Coronary artery (tissue), 2 donors: Measurements from ENCODE around the gene TTC28.

Experiments
- DNase-seq: peaks from one replicate; pipeline ENCODE4 v3.0.0-alpha.2; 2017; ENCODE audit warnings: low spot score
- H3K27ac ChIP-seq, 2 donors: fragments of 200-600 bp; sonication (generic); one replicate each; pipeline ENCODE4 v1.5.1; 2016 to 2019
- H3K4me3 ChIP-seq: fragments of 200-600 bp; sonication (generic); 2 replicates; pipeline ENCODE4 v1.5.1; 2016; ENCODE audit warnings: mild to moderate bottlenecking, moderate library complexity
- CTCF ChIP-seq: fragments of 200-600 bp; sonication (generic); IDR thresholded peaks from one replicate; pipeline ENCODE4 v1.5.1; 2019; ENCODE audit warnings: antibody characterized with exemption

Gene TTC28

GRCh38 chr22:27984001-27984695 is 695.5 kb downstream of the TTC28 start:
- peak; percentile 49 for DNase-seq
- TF ChIP-seq CTCF, result no peak
- Histone ChIP-seq H3K27ac (no peak overlapping the region), H3K4me3 (no peak overlapping the region)

GRCh38 chr22:27983361-27983791 is 696.3 kb downstream of the TTC28 start:
- H3K4me3 ChIP-seq, result no peak overlapping the region
- H3K27ac ChIP-seq, result no peak overlapping the region
- no peak for TF ChIP-seq CTCF
- DNase-seq, result peak; percentile 63

- no peak overlapping the region for H3K27ac ChIP-seq
- peak; percentile 68 for DNase-seq
- TF ChIP-seq CTCF, result no peak
- H3K4me3 ChIP-seq, result no peak overlapping the region
Observed at GRCh38 chr22:27982630-27983180, 696.9 kb downstream of the TTC28 start.

- no peak for TF ChIP-seq CTCF
Observed at GRCh38 chr22:27982106-27982505, 697.5 kb downstream of the TTC28 start.

GRCh38 chr22:27980424-27981148 is 699.1 kb downstream of the TTC28 start:
- H3K4me3 ChIP-seq, result no peak overlapping the region
- no peak overlapping the region for H3K27ac ChIP-seq
- peak; percentile 29 for DNase-seq
- TF ChIP-seq CTCF, result no peak

More at GRCh38 chr22:27982106-27982505, 697.5 kb downstream of the TTC28 start:
- peak; percentile 66 for DNase-seq
- no peak overlapping the region for H3K27ac ChIP-seq
- no peak overlapping the region for H3K4me3 ChIP-seq

- Histone ChIP-seq H3K4me3 (no peak overlapping the region), H3K27ac (no peak overlapping the region)
- no peak for TF ChIP-seq CTCF
- DNase-seq, result peak; percentile 49
Observed at GRCh38 chr22:27978802-27979201, 700.8 kb downstream of the TTC28 start.
